AG10803 (cell line): ENCODE measurements around the gene LY6G6D.
A peak's percentile ranks its signal among the peaks of the same experiment; 100 is the strongest.

Experiments used
- DNase-seq: peaks from one replicate; pipeline ENCODE4 v3.0.0; 2010; ENCODE audit warnings: low read depth
- H3K4me3 ChIP-seq: 2 replicates; pipeline ENCODE4 v1.5.1; 2011; ENCODE audit warnings: mild to moderate bottlenecking, low read length, control low read depth
- TF ChIP-seq, protein P1 (sequence below): conservative IDR thresholded peaks from 2 replicates; pipeline ENCODE4 v1.5.1; 2011; ENCODE audit warnings: mild to moderate bottlenecking, low read length, control low read depth, inconsistent platforms

The LY6G6D gene

DNA sequence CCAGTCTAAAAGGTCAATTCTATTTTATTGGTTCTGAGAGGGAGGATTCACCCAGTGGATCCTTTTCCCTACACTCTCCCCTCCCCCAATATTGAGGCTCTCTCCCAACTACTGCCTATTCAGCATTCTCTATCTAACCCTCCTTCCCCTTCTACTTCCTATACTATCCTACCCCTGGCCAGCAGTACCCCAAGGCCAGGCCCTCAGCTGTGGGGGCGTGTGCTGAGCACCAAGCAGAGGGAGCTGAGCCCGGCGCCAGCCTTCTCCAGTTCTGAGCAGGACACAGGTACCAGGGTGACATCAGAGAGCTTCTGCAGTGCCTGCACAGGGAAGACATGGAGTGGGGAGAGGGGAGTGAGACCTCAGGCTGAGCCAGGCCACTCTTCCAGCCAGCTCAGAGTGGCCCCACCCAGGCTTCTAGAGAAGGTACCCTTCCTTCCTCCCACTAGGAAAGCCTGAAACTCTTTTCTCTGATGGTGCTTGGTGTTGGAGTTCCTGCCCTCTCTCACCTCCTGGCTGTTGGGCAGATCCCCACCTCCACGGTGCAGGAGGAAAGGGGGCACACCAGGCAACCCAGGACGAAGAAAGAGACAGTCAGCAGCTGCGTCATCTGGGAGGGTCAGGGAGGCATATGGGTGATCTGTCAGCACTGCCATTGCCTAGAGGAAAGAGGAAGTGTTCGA lies 12.0 kb downstream of the LY6G6D start:
- no peak overlapping the region for H3K4me3 ChIP-seq
- DNase-seq = no peak
- TF ChIP-seq, protein P1, sequence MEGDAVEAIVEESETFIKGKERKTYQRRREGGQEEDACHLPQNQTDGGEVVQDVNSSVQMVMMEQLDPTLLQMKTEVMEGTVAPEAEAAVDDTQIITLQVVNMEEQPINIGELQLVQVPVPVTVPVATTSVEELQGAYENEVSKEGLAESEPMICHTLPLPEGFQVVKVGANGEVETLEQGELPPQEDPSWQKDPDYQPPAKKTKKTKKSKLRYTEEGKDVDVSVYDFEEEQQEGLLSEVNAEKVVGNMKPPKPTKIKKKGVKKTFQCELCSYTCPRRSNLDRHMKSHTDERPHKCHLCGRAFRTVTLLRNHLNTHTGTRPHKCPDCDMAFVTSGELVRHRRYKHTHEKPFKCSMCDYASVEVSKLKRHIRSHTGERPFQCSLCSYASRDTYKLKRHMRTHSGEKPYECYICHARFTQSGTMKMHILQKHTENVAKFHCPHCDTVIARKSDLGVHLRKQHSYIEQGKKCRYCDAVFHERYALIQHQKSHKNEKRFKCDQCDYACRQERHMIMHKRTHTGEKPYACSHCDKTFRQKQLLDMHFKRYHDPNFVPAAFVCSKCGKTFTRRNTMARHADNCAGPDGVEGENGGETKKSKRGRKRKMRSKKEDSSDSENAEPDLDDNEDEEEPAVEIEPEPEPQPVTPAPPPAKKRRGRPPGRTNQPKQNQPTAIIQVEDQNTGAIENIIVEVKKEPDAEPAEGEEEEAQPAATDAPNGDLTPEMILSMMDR = no peak

DNA sequence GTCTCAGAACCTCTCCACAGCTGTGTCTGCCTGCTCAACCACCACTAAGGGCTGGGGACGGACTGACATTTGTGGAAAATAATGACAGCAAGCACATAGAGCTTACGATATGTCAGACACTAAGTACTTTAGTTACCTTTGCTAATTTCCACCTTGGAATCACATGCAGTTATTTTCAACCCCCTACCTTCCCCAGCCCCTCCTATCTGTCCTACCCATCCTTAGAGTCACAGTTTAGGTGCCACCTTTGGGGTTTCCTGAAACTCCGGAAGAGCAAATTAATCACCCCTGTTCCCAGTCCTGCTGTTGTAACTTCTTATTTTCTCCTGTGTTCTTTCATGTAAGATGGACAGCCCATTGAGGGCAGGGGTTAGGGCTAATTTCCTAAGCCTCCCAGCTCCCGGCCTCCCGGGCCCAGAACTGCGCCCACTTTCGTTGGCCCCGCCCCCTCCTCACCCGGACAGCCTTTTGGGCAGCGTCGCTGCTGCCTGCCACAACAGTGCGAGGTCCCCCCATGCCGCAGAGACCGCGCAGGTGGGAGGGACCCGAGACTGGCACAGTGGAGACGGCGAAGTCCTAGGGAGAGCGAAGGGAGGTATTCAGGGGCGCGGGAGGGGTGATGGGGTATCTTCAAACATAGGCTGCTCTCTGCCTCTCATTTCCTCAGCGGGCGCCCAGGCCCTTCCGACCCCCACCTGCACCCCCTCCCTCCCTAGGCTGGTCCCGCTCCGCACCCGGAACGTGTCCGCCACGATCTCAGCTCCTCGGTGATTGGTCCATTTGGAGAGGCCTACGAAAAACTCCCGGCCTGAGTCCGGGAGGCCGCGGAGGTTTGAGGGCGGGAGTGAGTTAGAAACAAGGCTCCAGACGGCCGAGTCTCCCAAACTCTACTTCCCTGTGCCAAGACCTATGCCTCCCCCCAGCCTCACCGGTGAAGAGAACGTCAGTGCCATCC lies 12.8 kb downstream of the LY6G6D start:
- TF ChIP-seq, protein P1 = no peak
- H3K4me3 ChIP-seq = peak overlapping the region; percentile 92
- DNase-seq = no peak

DNA sequence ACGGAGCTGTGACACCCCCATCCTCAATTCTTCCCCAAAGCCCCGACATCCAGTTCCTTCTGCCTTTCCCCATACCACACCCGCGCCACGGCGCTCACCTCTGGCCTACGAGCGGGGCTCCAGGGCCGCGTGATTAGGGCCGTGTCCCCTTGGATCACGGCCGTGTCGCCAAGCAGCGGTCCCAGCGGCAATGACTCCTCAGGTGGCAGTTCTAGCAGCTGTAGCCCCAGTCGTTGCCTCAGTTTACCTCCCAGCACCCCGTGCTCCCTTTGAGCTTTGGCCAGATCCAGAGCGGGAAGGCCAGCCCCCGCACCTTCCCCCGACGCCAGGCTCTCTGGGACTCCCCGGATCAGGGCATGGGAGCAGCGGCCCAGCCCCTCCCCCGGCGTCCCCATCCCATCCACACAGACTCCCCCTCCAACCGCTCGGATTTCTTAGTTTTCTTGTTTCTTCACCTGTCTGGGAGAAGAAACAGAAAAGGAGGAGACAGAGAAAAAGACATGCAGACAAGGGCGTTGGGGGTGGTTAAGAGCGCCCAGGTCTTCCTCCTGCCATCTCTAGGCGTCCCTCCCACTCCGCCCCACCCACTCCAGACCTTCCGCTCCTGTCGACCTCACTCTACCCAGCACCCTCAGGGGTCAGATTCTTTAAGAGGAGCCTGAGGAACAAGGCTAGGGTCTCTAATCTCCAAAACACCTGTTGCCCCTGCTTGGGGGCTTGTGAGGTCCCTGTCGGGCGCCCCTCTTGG lies 13.8 kb downstream of the LY6G6D start, which contains the start of gene DDAH2:
DDAH2 (minus strand) TSS at position 533 of the 748 bp plus-strand sequence; CDS start at position 395, 138 bp downstream.
- TF ChIP-seq, protein P1 = peak; percentile 56
- peak within 1 kb of the TSS; percentile 92 for H3K4me3 ChIP-seq
- no peak for DNase-seq

DNA sequence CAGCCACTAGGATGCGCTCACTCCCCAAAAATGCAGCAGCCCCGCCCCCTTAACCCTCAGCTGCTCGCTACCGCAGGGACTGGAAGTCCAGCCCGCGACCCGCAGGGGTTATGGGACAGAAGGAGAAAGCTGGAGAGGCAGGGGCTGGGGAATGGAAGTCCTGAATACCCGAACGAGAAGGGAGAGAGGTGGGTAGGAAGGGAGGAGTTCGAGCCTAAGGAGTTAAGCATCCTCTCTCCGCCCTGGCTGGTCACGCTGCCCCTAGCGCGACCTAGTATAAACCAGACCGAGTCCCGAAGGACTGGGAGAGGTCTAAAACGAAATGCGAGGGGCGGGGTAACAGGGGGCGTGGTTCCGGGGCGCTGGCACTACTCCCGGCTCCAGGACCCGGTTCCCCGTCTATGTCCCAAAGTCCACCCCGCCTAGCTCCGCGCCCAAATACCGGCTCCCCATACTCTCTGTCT lies 14.4 kb downstream of the LY6G6D start:
- DNase-seq = peak; percentile 88
- TF ChIP-seq, protein P1 = no peak
- peak overlapping the region; percentile 92 for H3K4me3 ChIP-seq

DNA sequence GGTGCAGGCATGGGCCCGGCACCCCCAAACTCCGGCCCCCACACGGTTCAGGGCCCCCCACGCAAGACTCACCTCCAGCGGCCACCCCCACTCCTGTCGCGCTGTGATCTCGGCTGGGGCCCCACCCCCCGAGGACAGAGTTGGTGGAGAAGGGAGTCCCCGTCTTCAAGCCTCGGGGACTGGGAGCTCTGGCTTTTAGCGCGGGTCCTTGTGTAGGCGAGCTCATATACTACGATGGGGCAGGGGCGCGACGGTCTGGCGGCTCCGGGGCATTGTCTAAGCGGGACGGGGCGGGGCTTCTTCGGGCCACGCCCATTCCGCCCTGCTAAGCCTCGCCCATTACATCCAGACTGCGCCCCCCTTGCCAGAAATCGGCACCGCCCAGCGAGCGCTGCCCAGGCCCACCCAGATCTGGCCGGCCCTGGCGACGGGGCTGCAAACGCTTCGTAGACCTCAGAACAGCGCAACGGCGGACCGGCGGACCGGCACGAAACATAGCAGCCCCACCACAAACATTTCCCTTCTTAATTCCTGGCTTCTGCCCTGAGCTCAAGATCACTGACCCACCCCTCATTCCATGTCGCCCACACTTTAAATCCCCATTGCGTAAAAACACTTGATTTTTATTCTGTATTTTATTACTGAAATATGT lies 15.0 kb downstream of the LY6G6D start:
- H3K4me3 ChIP-seq = peak overlapping the region; percentile 92
- TF ChIP-seq, protein P1 = no peak
- DNase-seq = peak; percentile 89

DNA sequence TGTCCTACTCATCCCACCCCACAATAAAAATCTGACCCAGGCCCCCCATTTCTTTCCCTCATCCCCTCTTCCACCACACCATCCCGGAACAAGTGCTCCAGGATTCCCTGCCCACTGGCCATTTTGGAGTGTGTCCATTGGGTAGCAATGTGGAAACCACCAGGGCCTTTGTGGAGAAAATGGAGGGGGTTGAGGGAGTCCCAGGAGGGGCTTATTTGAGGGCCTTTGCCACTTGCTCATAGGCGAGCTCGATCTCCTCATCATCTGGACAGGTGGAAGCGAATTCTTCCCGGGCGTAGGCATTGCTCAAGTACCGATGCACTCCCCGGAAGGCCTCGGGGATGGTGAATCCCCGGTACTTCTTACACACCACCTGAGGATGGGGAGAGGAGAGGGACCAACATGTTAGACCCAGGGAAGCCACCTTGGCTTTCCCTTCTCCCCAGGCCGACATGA lies 15.5 kb downstream of the LY6G6D start:
- H3K4me3 ChIP-seq = peak overlapping the region; percentile 92
- TF ChIP-seq, protein P1 = no peak
- no peak for DNase-seq
